GM18499 (cell line): Measurements from ENCODE around the gene PPP2R5C.
"Not testable (repeated sequence)": the region's sequence is repeated elsewhere in the genome, so short reads cannot be mapped to it uniquely, and the experiment has no call there.

Experiments used
- ATAC-seq: cut with Tn5 transposase; IDR thresholded peaks from one replicate; pipeline ENCODE4 v1.9.1; 2021; ENCODE audit warnings: moderate number of reproducible peaks; ENCODE audit not compliant: insufficient read depth, unreplicated experiment

PPP2R5C gene

GRCh38 chr14:101958418-101959180 is 197.1 kb downstream of the PPP2R5C start:
- ATAC-seq, result no peak

- ATAC-seq, result no peak
These were observed 197.8 kb downstream of the PPP2R5C start for GRCh38 chr14:101959277-101959676.

GRCh38 chr14:101960225-101960624 is 198.7 kb downstream of the PPP2R5C start:
- no peak for ATAC-seq

- no peak for ATAC-seq
These were observed 199.7 kb downstream of the PPP2R5C start for GRCh38 chr14:101961011-101961721.

GRCh38 chr14:101961746-101962502 is 200.4 kb downstream of the PPP2R5C start:
- ATAC-seq, result no peak

- no peak for ATAC-seq
These were observed 201.0 kb downstream of the PPP2R5C start for GRCh38 chr14:101962503-101962874.

GRCh38 chr14:101963052-101963451 is 201.5 kb downstream of the PPP2R5C start:
- no peak for ATAC-seq

GRCh38 chr14:101963656-101964296 is 202.3 kb downstream of the PPP2R5C start:
- no peak for ATAC-seq

GRCh38 chr14:101964297-101965180 is 203.0 kb downstream of the PPP2R5C start, which contains the start of gene DYNC1H1:
DYNC1H1 (plus strand) TSS chr14:101964573; CDS start chr14:101964692, 119 bp downstream.
- ATAC-seq, result no peak

- no peak for ATAC-seq
These were observed 203.7 kb downstream of the PPP2R5C start for GRCh38 chr14:101965181-101965544.

GRCh38 chr14:101965770-101966722 is 204.5 kb downstream of the PPP2R5C start:
- ATAC-seq, result no peak

GRCh38 chr14:101966742-101967141 is 205.2 kb downstream of the PPP2R5C start:
- ATAC-seq, result no peak

GRCh38 chr14:101968186-101968585 is 206.7 kb downstream of the PPP2R5C start:
- no peak for ATAC-seq

- ATAC-seq, result no peak
These were observed 208.0 kb downstream of the PPP2R5C start for GRCh38 chr14:101969481-101969880.

- no peak for ATAC-seq
These were observed 209.4 kb downstream of the PPP2R5C start for GRCh38 chr14:101970830-101971400.

GRCh38 chr14:101971458-101971857 is 209.9 kb downstream of the PPP2R5C start:
- ATAC-seq, result not testable (repeated sequence)

- ATAC-seq, result no peak
These were observed 210.8 kb downstream of the PPP2R5C start for GRCh38 chr14:101972126-101972866.
